Epidermal melanocyte (primary cell): ENCODE measurements around the gene DSG4.
"Not testable (repeated sequence)": the region's sequence is repeated elsewhere in the genome, so short reads cannot be mapped to it uniquely, and the experiment has no call there.

Source experiments
- DNase-seq: peaks from one replicate; pipeline ENCODE4 v3.0.0; 2011; ENCODE audit warnings: low spot score; ENCODE audit not compliant: insufficient read length

Gene DSG4, protein sequence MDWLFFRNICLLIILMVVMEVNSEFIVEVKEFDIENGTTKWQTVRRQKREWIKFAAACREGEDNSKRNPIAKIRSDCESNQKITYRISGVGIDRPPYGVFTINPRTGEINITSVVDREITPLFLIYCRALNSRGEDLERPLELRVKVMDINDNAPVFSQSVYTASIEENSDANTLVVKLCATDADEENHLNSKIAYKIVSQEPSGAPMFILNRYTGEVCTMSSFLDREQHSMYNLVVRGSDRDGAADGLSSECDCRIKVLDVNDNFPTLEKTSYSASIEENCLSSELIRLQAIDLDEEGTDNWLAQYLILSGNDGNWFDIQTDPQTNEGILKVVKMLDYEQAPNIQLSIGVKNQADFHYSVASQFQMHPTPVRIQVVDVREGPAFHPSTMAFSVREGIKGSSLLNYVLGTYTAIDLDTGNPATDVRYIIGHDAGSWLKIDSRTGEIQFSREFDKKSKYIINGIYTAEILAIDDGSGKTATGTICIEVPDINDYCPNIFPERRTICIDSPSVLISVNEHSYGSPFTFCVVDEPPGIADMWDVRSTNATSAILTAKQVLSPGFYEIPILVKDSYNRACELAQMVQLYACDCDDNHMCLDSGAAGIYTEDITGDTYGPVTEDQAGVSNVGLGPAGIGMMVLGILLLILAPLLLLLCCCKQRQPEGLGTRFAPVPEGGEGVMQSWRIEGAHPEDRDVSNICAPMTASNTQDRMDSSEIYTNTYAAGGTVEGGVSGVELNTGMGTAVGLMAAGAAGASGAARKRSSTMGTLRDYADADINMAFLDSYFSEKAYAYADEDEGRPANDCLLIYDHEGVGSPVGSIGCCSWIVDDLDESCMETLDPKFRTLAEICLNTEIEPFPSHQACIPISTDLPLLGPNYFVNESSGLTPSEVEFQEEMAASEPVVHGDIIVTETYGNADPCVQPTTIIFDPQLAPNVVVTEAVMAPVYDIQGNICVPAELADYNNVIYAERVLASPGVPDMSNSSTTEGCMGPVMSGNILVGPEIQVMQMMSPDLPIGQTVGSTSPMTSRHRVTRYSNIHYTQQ

DNA sequence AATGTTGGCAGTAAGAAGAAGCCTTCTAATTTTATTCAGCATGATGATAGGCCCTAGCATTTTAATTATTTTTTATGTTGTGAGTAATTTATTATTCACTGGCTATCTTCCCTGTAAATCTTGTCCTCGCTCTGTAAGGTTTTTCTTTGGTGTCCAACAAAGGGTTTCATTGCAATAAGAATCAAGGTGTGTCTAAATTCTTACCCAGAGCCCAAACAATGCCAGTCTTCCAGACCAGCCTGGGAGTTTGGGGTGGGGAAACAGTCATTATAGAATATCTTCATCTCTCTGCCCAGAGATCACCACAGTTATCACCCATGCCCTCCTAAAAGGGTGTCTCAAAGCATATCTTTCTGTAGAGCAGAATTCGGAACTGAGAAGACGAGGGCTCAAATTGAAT, at the start of gene DSG4:
TSS of gene DSG4 (plus strand) at position 301 of the 400 bp plus-strand sequence. CDS start 135 bp downstream, outside the sequence.
- DNase-seq = no peak

DNA sequence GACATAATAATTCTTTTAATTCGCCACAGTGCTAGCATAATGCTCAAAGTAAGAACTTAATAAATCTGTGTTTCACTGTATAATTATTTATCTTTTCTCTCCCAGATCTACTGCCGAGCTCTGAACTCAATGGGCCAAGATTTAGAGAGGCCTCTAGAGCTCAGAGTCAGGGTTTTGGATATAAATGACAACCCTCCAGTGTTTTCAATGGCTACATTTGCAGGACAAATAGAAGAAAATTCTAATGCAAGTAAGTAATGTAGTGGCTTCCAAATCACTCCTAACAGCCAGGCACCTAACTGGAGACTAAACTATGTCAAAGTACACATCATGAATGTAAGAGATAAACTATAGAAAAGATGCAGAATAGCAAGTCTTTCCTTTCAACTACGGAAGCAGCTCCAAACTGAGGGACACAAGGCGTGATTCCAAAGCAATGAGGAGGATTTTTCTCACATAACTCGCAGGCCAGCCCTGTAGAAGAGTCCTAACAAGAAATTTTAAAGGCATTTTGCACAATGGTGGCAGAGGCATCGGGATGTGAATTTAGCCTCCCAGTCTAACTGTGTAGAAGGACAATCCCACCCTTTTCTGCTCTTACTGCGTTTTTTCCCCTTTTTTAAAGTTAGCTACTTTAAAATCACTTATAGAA, 46.7 kb upstream of the DSG4 start:
- DNase-seq = no peak

DNA sequence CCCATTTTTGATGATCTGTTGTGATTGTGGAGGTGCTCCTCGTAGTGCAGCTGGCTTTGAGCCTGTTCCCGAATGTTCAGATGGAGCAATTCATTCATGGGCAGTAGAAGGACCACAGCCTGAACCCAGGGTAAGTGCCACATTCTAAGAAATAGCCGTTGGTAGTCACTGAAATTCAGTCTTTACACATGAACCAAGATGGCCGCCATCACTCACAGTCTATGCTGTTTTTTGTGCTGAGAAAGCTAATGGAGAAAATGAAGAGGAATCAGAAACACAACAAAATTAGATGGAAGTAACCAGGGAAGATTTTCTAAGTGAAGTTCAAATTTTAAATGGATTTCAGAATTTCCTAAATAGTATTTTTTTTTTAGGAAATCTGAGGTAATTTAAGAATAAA, 33.1 kb upstream of the DSG4 start:
- DNase-seq = no peak

DNA sequence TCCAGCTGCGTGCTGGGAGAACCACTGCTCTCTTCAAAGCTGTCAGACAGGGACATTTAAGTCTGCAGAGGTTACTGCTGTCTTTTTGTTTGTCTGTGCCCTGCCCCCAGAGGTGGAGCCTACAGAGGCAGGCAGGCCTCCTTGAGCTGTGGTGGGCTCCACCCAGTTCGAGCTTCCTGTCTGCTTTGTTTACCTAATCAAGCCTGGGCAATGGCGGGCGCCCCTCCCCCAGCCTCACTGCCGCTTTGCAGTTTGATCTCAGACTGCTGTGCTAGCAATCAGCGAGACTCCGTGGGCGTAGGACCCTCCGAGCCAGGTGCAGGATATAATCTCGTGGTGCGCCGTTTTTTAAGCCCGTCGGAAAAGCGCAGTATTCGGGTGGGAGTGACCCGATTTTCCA, 23.2 kb upstream of the DSG4 start:
- not testable (repeated sequence) for DNase-seq

DNA sequence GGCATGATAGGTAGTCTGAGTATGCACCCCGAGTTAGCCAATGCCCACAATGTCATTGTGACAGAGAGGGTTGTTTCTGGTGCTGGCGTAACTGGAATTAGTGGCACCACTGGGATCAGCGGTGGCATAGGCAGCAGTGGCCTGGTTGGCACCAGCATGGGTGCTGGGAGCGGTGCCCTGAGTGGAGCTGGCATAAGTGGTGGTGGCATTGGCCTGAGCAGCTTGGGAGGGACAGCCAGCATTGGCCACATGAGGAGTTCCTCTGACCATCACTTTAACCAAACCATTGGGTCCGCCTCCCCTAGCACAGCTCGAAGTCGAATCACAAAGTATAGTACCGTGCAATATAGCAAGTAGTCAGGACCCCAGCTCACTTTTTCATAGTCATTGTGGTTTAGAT, 21.6 kb upstream of the DSG4 start:
- no peak for DNase-seq

DNA sequence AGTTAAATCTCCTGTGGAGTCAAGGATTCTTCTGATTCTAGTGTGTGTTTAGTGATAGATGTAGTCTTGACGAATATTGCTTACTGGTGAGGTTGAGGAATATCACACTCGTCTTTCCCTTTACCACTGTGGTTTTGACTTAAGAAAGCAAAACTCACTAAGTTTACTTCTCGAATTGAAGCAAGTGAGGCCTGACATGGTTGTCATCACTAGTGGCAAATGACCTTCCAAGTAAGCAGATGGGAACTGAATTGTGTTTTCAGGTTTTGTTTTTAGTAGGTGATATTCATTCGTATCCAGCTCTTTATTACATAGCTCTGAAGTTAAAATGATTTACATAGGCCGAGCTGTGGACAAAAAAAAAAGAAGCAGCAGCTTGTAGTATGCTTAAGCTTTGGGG, 20.6 kb upstream of the DSG4 start:
- DNase-seq = no peak

DNA sequence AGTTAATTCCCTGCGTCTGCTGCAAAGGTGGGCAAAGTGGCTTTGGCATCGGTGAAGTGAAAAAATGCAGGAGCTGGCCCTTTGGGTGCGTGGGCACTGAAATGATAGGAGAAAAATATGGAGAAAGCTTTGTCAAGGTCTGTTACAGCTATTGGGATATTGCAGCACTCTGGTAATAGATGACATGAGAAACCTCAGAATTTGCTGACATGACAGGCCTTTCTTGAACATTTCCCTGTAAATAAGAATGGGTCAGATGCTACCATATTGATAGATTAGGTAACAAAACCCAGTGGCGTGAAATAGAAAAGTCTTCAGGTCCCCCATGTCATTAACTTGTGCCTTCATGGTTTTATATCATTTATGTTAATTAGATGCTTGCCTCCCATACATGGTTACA, 12.4 kb upstream of the DSG4 start:
- DNase-seq = no peak

DNA sequence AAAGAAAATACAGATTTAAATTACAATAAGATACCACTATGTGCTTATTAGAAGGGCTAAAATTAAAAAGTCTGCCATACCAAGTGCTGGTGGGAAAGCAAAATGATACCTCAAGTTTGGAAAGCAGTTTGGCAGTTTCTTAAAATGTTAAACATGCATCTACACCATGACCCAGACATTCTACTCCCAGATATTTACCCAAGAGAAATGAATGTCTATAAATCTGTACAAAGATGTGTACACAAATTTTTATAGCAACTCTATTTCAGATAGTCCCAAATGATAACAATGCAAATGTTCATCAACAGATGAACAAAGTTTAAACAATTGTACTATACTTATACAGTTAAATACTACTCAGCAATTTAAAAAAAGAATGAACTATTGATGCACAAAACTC, 7.1 kb upstream of the DSG4 start:
- no peak for DNase-seq

DNA sequence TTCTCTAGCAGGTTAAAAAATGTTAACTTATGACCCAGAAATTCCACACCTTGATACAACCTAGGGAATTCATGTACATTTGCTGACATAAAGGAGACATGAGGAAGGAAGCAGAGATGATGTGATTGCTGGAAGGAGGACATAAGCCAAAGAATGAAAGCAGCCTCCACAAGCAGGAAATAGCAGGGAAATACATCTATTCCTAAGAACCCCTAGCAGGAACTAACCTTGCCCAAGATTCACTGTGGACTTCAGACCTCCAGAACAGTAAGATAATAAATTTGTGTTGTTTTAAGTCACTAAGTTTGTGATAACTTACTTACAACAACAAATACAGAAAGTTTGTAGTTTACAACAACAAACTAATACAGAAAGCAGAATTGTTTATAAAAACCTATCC, 4.6 kb upstream of the DSG4 start:
- DNase-seq = no peak

DNA sequence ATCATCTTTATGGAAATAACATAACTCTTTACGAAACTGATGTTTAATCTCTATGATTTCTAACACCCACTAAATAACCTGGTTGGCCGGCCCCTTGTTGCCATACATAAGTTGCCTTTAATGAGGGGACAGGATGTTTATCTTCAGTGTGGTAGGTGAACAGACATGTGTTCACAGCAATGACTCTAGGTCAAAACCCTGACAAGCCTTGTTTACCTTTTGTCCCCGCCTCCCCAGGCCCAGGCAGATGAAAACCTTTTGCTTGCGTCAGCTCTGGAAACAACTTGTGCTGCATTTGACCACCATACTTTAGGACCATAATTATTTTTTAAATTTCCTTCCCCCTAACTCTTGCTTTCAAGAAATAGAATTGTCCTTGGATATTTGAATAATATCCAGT, 2.9 kb upstream of the DSG4 start:
- no peak for DNase-seq

DNA sequence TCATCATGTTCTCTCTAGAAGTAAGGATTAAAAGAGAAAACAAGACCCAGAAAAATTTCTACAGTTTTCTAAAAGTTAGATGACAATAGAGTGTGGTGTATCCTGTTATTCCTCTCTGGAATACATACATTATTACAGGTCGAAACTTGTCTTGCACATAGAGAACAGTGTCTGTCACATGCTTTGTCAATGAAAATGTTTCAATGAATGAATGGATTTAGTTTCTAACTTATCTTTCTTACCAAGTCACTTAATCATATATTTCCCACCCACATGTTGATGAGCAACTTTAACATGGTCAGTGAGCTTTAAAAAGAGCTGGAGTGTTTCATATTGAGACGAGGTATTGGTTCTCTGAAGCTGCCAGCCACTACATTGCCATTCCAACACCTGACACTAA, 4.3 kb downstream of the DSG4 start:
- DNase-seq = no peak

DNA sequence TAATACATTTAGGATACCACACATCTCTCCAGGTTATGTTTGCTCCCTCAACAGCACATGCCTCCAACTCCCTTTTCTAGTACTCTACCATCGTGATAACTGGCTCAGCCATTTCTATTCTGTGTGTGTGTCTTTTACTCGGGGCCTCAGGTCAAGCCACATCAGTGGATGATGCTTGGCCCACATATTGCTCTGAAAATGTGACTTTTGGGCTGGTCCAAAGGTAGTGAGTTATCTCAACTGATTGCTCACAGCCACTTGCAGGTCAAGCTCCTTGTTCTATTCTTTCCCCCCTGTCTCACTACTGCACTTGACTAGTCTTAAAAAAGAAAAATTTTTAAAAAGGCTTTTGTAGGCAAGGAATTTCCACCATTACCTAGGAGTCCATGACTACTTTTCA, 5.5 kb downstream of the DSG4 start:
- no peak for DNase-seq

DNA sequence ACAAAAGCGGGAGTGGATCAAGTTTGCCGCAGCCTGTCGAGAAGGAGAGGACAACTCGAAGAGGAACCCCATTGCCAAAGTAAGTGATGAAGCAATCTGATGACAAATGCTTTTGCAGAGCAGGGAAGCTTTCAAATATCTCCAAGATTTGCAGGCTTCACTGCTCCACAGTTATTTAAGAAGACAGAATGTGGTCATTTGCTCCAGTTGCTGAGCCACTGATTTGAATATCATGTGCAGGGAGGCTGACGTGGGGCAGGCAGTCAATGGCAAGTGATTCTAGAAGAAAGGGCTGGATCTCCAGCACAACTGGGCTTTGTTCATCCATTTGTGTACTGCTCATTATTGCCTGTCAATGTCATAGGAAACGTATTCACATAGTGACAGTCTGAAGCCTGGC, 10.2 kb downstream of the DSG4 start:
- no peak for DNase-seq

DNA sequence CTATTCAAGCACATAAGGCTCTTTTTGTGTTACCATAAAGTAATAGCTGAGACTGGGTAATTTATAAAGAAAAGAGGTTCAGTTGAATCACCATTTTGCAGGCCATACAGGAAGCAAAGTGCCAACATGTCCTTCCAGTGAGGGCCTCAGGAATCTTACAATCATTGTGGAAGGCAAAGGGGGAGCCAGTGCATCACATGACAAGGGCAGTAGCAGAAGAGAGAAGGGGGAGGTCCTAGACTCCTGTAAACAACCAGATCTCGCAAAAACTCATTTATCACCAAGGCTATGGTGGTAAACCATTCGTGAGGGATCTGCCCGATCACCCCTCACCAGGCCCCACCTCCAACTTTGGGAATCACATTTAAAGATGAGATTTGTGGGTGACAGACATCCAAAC, 16.7 kb downstream of the DSG4 start:
- DNase-seq = no peak

DNA sequence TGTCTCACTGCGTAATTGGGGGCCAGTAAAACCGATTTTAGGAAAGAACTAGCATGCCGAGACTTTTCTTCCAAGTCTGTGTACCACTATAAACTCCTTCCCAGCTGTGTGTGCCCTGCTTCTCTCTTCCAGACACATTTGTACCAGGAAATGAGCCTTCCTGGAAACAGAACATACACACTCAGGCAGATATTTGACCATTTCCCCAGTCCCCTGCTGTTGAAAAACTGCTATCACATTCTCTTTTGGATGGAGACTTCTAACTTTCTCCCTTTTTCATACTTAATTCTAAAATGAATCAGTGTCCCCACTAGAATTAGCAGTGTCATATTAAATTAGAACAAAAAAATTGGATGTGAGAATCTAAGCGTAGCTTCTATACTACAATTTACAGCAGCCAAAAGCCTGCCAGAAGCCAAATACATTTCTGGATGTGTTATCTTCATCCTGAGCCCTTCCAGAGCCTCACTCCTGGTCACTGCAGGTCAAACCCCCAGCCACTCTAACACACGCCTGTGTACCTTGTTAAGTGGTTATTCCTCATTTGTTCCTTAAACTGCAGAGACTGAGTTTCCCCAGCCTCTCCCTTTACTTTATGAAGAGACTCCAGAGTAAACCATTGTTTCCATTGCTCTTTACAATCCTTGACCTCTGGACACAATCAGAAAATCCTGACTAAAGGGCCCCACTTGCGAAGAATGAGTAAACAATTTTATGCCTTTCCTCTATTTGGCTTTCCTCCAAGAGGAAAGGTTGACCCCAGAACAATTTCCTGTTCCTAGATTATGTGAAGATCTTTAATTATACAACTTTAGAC, 20.4 kb downstream of the DSG4 start:
- no peak for DNase-seq

DNA sequence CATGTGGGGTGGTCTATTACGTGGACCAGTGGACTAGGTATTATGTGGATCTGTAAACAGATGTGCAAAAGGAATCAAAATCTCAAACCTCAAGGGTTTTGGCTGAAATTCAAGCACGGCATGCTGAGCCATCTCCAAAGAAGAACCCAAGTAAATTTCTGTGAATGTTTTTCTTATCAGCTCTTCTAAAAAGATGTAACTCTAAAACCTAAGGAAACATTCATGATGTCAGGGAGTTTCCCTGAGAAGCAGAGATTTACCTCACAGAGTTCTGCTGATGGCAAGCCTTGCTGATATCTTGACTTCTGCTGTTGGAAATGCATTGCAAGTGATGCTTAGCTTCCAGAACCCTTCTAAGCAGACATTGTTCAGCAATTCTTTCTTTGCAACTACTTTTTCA, 21.6 kb downstream of the DSG4 start:
- DNase-seq = no peak

DNA sequence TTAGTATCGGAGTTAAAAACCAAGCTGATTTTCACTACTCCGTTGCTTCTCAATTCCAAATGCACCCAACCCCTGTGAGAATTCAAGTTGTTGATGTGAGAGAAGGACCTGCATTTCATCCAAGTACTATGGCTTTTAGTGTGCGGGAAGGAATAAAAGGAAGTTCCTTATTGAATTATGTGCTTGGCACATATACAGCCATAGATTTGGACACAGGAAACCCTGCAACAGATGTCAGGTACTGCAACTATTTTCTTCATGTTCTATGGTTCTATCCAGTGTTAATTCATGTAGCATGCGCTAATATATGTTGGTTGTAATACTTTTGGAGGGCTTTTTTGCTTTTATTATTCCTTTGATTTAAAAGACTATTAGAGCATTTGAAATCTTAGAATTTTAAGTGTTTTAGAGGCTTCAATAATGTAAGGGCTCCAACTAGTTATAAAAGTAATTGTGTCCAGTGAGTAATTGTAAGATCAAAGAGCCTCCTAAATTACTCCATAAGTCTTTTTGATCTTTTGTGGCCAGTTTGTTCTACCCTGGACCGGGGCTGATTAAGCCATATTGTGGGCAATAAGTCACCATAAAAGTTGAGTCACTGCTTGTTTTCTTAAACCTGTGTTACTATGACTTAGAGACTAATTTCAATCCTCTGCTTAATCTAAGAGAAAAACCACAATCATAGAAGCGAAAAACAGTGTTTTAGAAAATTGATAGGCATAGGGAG, 22.9 kb downstream of the DSG4 start:
- no peak for DNase-seq

DNA sequence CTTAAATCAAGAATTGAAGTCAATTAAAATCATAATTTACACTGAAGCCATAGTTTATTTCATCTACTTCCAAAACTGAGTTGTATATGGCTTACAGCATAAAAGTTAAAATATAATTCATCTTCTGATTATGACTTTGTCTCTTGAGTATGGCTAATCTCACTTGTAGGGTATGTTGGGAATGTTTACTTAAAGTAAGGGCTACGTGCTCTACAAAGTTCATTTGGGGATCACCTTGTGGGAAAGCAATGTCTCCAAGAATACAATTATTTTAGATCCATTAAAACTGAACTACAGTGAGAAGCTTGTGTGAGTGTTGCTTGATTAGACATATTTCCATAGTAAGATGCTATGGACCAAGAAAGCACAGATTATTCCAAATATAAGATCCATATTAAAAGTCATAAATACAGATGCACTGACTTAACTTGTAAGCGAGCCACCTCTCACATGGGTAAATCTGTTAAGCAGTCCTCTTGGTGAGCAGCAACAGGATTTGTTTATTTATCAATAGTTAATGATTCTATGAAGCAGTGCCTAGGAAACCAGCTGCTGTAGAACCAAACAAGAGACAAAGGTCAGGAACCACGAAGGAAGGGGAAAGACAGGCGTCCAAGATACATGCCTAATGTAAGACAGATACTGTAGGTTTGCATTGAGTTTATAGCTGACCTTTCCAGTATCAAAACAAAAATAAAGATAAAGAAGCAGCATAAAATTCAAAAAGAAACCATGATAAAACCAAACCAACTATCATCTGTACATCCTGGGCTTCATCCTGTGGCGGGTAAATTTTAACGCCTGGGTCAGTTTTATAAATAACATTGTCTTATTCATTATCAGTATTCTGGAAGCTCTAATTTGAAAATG, 24.8 kb downstream of the DSG4 start:
- no peak for DNase-seq

DNA sequence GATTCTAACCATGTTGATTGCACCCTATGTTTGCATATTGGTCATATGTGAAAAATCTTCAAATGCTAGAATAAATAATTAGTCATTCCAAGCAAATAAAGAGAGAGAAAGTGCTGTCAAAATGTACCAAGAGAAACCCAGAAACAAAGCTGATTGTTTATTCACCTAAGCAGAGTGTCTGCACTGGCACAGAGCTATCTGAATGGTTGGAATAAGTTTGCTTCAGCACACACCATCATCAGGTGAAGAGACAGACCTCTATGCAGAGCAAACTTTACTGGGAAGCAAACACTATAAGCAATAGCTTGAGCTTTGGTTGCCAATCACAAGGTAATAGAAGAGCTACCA, 25.4 kb downstream of the DSG4 start:
- no peak for DNase-seq
